Panc1 (cell line): ENCODE measurements around the gene TPBGL. TPM values are rescaled to one million over a fixed set of nuclear protein-coding genes. Genes with fewer than 3 reads are reported as not detected.

Experiments used
- ATAC-seq: fragments of 200-7000 bp; cut with Tn5 transposase; 2 replicates; pipeline ENCODE4 v1.9.1; 2020; ENCODE audit warnings: mild to moderate bottlenecking, moderate library complexity
- BruUV-seq: library from RNA; stranded (reverse); fragments of 400-500 nt; replicated peaks from 2 replicates; lab custom pipeline; 2021; lab: Mats Ljungman, UMichigan
- CTCF ChIA-PET: fragments of 300-600 bp; sonication (Branson Sonifier 250); formaldehyde crosslinking; loops from one replicate; lab custom pipeline; 2022; ENCODE audit warnings: antibody characterized with exemption; lab: Charles Lee
- POLR2A ChIA-PET: fragments of 300-600 bp; sonication (Branson Sonifier 250); formaldehyde crosslinking; loops from one replicate; lab custom pipeline; 2022; ENCODE audit warnings: antibody characterized with exemption; lab: Charles Lee
- DNase-seq: peaks from one replicate; pipeline ENCODE4 v3.0.0-alpha.2; 2010; ENCODE audit warnings: low read depth, low spot score
- H3K27ac ChIP-seq: 2 replicates; pipeline ENCODE4 v1.5.1; 2011; ENCODE audit warnings: mild to moderate bottlenecking, low read length, inconsistent platforms
- H3K27me3 ChIP-seq: fragments of 200-500 bp; sonication (Bioruptor generic); 2 replicates; pipeline ENCODE4 v1.6.0; 2014; ENCODE audit warnings: low read length, inconsistent platforms; ENCODE audit not compliant: control insufficient read depth, insufficient read depth
- H3K36me3 ChIP-seq: fragments of 200-500 bp; sonication (Bioruptor generic); 2 replicates; pipeline ENCODE4 v1.5.1; 2014; ENCODE audit warnings: inconsistent platforms, mild to moderate bottlenecking, low read length, moderate library complexity; ENCODE audit not compliant: control insufficient read depth, insufficient read depth
- H3K4me1 ChIP-seq: 2 replicates; pipeline ENCODE4 v1.5.1; 2011; ENCODE audit warnings: inconsistent platforms, mild to moderate bottlenecking, low read length, moderate library complexity; ENCODE audit not compliant: control insufficient read depth, insufficient read depth
- H3K4me3 ChIP-seq, 2 experiments: 2 replicates each; pipeline ENCODE4 v1.5.1; 2011 to 2012; ENCODE audit warnings: low read depth in 2 of 2, low read length in 2 of 2, mild to moderate bottlenecking in 2 of 2, inconsistent platforms in 1 of 2, moderate library complexity in 1 of 2
- H3K9me3 ChIP-seq: fragments of 200-500 bp; sonication (Bioruptor generic); 2 replicates; pipeline ENCODE4 v1.5.1; 2014; ENCODE audit warnings: low read depth, mild to moderate bottlenecking, inconsistent platforms, low read length, moderate library complexity; ENCODE audit not compliant: control insufficient read depth, insufficient read depth
- CTCF ChIP-seq: fragments of 450-650 bp; IDR thresholded peaks from 2 replicates; pipeline ENCODE4 v1.5.1; 2017; ENCODE audit warnings: mild to moderate bottlenecking
- POLR2AphosphoS5 ChIP-seq: IDR thresholded peaks from 2 replicates; pipeline ENCODE4 v1.6.1; 2012; ENCODE audit warnings: mild to moderate bottlenecking, low read depth, low read length, moderate library complexity
- REST ChIP-seq, 2 experiments: IDR thresholded peaks; 2 replicates each; pipeline ENCODE4 v1.6.1; 2011 to 2012; ENCODE audit warnings: low read depth in 2 of 2, control low read depth in 1 of 2, low read length in 1 of 2, mild to moderate bottlenecking in 1 of 2, moderate library complexity in 1 of 2; ENCODE audit not compliant: insufficient read depth in 1 of 2
- SIN3A ChIP-seq: IDR thresholded peaks from 2 replicates; pipeline ENCODE4 v1.6.1; 2012; ENCODE audit warnings: low read depth, mild to moderate bottlenecking, low read length, moderate library complexity, borderline replicate concordance; ENCODE audit not compliant: insufficient read depth
- TCF7L2 ChIP-seq: IDR thresholded peaks from 2 replicates; pipeline ENCODE4 v1.6.1; 2011; ENCODE audit warnings: mild to moderate bottlenecking, low read depth, low read length, inconsistent platforms
- in situ Hi-C: cut with HindIII; loops from 2 replicates; pipeline ENCODE4 v1.10.0; 2016; ENCODE audit warnings: low sequenced_read_pairs, low pct_unique_long_range_greater_than_20kb
- intact Hi-C: fragments of 100-400 bp; cut with micrococcal nuclease; formaldehyde crosslinking; loops from one replicate; pipeline ENCODE4 v1.10.0; 2022; ENCODE audit not compliant: unreplicated experiment
- total RNA-seq: library from RNA; stranded (reverse); gene quantifications from one replicate; pipeline ENCODE4 v1.2.1, GENCODE V29; 2021; ENCODE audit not compliant: unreplicated experiment

Gene TPBGL
- total RNA-seq, 1 experiment from 2014 or later = 0.54 TPM

- no peaks in the 10 kb centered on the region for H3K4me1 ChIP-seq
- no peaks in the 10 kb centered on the region for H3K36me3 ChIP-seq
- H3K27me3 ChIP-seq = peaks cover 32% of the 10 kb centered on the region
- ChIA-PET POLR2A (no interaction called here), CTCF (interaction anchor here (0.6 to 3.0 kb wide), 19 partner anchors 9 to 182 kb away, joined by 3 to 59 read pairs (median 5); no protein-coding TSS in a partner anchor)
- in situ Hi-C loops (loop anchor here (25.0 kb wide), 2 partner anchors 93 to 293 kb away; no protein-coding TSS in a partner anchor), intact Hi-C loops (loop anchor here (2.0 kb wide), 1 partner anchor 60 kb away; no protein-coding TSS in a partner anchor)
- BruUV-seq = no TSS peak
- peak; percentile 95 for ATAC-seq
- DNase-seq = peak; percentile 38
- TF ChIP-seq REST (IDR thresholded peaks at IDR 0.05; ENCODE audit: insufficient read depth in 1 of 2, low read depth in 2 of 2, low read length in 1 of 2) (0 out of 4 replicates have a peak, but pooled peaks of 1 of the 2 experiments have one; percentile 25), CTCF (peak; percentile 96), SIN3A (no peak), TCF7L2 (no peak), POLR2AphosphoS5 (no peak)
- no peaks in the 10 kb centered on the region for H3K9me3 ChIP-seq
- H3K27ac ChIP-seq = no peak overlapping the region
- H3K4me3 ChIP-seq = no peak overlapping the region
Measured at GRCh38 chr11:75204685-75205563, 35.6 kb upstream of the TPBGL start.

DNA sequence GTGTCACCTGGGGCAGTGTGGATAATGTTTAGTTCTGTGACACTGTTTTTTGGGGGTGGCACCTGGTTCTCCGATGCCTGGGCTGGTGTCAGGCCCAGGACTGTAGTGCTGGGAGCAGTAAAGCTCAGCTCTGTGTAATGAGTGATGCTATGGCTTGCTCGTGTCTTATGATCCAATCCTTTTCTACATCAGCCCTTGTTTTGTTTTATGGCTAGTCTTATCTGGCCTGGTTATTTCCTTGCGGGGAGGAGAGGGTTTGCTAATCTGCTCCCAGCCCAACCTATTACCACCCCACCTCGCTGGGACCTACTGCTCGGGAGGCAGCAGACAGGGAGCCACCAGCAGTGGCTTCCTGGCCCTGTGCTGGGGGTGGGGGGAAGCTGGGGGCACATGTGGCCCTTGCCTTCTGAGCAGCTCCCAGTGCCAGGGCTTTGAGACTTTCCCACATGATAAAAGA is 35.0 kb upstream of the TPBGL start:
- DNase-seq (no peak), ATAC-seq (no peak)
- Histone ChIP-seq H3K27me3 (peaks cover 32% of the 10 kb centered on the region), H3K4me1 (no peaks in the 10 kb centered on the region), H3K9me3 (no peaks in the 10 kb centered on the region), H3K36me3 (no peaks in the 10 kb centered on the region), H3K4me3 (no peak overlapping the region), H3K27ac (no peak overlapping the region)
- ChIA-PET POLR2A (no interaction called here), CTCF (interaction anchor here (0.5 to 3.0 kb wide), 19 partner anchors 10 to 183 kb away, joined by 3 to 59 read pairs (median 5); no protein-coding TSS in a partner anchor)
- BruUV-seq = no TSS peak
- TF ChIP-seq CTCF (no peak), REST (IDR thresholded peaks at IDR 0.05; ENCODE audit: insufficient read depth in 1 of 2, low read depth in 2 of 2, low read length in 1 of 2) (no peak), POLR2AphosphoS5 (no peak), TCF7L2 (no peak), SIN3A (no peak)
- intact Hi-C loops = loop anchor here (2.0 kb wide), 1 partner anchor 61 kb away; no protein-coding TSS in a partner anchor
- in situ Hi-C loops = loop anchor here (25.0 kb wide), 2 partner anchors 93 to 293 kb away; no protein-coding TSS in a partner anchor
